ENCODE results near the gene PPP1R9B.
A peak's percentile ranks its signal among the peaks of the same experiment; 100 is the strongest.

The PPP1R9B gene

DNA sequence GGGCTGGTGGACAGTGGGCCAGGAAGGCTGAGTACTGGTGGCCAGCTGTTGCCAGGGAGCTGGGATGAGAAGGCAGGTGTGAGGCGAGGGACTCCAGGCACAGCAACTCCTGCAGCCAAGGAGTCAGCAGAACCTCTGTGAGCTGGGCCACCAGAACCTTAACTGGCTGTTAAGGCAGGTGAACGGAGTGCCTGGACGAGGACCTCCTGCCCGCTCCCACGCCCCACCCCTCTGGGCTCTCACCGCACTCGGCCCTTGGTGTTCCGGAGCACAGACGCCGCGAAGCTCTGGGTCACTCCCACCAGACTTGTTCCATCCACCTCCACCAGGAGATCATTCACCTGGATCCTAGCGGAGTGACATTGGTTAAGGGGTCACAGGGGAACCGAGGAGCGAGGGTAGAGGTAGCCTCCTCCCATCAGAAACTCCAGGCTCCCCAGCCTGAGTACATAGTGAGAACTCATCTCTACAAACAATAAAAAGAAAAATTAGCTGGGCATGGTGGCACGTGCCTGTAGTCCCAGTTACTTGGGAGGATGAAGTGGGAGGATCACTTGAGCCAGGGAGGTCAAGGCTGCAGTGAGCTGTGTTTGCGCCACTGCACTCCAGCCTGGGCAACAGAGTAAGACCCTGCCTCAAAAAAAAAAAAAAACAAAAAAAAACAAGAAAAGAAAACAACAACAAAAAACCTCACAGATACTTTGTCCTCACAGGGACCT, 9.3 kb downstream of the PPP1R9B start:
- no peak for DNase-seq

DNA sequence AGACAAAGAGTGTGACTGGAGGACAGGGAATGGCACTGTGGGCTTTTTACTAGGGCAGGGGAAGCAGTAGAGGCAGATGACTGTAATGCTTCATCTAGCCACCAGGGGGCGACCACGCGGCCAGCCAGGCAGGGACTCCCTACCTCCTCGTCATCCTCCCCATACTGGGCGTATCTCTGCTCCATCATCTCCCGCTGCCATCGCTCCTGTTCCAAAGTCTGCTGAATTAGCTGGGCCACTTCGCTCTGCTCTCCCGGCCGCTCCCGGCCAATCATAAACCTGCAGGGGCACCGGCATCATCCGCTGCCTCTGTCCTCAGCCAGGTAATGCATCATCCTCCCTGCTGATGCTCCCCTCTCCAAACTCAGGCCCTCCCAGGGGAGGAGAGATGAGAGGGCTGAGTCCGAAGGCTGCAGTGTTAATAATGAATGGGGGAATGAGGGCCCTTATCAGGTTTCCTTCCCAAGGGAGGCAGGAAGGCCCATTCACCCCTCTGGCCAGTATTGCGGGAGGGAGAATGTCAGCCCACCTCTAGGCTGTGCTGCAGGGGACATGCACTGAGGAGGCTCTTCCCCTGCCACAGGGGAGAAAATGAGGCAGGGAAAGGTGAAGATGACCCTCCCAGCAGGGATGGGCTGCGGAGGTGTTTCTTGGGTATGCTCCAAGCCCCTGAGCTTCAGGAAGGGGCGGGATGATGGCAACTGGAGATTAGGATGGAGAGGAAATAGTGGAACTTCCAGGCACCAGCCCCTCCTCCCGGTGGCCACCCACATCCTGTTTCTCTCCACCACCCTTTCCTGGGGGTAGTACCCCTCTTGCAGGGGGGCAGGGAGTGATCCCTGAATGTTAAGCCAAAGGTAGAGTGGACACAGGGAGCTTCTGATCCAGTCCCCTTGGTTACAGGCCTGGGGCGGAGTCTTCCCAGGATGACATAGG, 10.3 kb downstream of the PPP1R9B start:
- DNase-seq: peak; percentile 62 to 86 (median 72)

DNA sequence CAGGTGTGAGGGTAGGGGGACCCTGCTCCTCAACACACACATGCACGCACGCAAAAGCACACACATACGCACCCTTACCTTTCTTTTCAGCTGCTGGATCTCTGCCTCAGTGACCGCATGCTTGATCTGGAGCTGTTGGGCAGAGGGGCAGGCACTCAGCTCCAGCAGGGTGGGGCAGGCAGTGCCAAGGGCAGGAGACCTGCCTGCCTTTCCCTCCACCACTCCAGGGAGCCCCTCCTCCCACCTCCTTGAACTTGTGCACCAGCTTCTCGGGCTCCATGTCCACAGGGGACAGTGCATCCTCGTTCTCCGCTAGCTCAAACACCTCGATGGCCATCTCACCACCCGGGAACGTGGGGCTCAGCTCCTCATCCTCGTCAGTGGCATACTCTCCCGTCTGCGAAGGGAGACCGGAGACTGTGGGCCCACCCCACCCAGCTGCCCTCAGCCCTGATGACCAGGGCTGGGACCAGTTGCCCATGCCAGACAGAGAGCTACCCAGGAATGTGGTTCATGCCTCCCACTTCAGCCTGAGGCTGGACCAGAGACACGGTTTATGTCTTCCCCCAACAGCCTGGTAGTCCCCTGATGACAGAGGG, 11.2 kb downstream of the PPP1R9B start:
- no peak for DNase-seq

DNA sequence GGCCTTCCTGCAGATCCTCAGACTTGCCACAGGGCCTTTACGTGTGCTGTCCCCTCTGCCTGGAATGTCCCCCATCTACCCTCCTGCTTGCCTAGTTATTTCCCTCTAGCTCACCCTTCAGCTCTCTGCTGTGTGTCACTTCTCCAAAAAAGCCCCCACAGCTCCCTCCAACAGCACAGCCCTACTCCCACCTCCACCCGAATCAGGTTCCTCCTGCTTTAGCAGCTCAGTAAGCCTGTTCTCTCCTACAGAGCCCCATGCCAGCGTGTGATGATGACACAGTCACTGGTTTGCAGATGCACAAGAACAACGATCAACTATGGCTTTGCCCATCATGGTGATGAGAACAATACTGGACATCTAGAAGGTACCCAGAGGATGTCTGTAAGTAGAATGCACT, 13.4 kb downstream of the PPP1R9B start:
- no peak for DNase-seq

DNA sequence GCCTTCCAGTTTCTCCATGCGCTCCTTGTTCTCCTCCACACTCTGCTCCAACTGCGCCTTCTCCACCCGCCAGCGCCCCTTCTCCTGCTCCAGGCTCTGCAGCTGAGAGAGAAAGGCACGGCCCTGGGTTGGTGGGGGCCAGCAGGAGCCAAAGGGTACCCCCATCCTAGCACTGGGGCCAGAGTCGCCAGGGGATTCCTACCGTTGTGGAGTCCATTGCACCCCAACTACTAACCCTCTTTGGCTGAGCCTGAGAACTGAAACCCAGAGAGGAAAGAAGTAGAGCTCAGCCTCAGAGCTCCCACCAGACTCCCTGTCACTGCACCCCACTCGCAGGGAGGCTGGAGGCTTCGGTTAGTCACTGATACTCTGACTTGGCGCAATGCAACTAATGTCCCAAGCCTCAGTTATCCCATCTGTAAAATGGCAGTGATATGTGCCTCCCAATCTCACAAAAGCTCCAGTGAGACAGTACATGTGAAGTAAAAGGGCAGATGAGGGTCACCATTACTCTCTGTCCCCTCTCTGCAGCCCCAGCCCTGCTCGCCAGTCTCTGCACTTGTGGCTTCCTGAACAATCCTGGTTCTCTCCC, 14.3 kb downstream of the PPP1R9B start:
- no peak for DNase-seq

DNA sequence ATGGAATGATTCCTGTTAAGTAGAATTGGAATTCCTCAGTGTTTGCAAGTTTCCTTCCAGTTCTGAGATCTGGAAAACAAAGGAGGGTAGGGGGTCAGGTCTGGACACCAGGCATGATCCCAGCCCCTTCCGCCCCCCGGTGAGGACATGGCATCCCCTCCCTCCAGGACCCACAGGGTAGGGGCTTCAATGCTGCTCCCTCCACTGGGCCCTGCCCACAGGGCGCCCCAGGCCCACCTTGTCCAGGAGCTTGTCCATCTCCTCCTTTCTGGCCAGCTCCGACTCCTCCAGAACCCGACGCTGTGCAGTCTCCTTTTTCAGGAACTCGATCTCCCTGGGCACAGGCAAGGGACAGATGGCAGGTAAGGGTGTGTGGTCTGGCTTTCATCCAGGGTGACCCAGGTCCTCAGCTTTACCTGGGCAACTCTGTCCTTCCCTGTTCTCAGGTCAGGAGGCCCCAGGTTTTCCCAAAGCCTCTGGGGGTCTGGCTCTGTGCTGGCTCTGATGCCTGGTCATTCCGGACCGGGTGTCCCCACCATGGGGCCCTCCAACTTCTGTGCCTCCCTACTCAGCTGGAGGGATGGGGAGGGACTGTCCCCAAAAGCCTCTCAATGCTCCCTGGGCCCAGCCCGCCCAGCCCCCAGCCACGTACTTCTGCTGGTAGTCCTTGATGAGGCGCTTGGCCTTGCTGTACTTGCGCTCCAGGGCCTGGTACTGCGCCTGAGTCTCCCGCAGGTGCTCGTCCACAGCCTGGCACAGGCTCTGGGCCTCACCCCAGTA, 15.0 kb downstream of the PPP1R9B start:
- no peak for DNase-seq

DNA sequence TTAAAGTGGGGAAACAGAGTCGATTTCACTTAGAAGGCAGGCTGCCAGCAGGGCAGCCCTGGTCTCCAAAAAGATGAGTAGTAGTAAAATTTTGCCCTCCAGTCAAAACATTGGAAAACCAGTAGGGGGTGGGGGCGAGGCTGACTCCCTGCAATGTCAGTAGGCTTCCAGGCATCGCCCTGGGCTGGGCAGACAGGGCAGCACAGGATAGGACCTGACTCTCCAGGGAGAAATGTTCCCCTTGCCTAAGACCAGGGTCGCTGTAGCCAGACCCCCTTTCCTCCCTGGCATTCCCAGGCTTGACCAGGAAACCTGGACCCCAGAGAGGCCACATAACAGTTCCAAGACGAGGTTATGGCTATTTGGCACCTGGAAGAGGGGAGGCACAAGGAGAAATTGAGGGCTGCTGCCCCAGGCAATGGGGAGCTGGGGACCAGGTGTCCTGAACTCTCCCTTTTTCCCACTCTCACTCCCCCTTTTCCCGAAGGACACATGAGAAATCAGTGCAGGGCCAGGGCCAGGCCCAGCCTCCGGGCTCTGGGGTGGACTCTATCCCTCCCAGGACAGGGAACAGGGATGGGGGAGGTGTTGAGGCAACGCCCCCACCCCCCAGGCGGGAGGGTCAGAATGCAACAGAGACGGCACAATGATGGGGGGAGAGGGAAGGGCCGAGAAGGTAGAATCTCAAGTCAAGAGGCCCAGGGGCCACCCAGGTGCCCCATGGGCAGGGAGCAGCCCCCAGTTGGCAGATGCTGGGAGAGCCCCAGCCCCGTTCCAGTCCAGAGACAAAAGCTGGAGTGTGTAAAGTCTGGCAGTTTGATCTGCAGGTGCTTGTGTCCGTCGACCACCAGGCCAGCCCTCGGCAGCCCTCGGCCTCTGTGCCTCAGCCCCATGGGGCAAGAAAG, 16.0 kb downstream of the PPP1R9B start:
- no peak for DNase-seq

DNA sequence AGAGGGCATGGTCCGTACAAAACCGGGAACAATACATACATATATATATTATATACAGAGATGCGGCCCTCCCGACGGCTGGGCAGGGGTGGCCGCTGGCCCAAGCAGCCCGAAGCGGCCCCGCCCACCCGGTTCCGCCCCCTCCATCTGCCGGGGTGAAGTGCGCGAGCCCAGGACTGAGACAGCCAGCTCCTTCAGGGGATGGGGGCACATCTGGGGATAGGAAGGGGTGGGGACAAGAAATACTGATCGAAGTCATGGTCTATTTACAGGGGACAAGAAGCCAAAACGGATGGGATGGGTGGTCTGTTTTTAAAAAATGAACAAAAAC, 16.7 kb downstream of the PPP1R9B start:
- DNase-seq: no peak

DNA sequence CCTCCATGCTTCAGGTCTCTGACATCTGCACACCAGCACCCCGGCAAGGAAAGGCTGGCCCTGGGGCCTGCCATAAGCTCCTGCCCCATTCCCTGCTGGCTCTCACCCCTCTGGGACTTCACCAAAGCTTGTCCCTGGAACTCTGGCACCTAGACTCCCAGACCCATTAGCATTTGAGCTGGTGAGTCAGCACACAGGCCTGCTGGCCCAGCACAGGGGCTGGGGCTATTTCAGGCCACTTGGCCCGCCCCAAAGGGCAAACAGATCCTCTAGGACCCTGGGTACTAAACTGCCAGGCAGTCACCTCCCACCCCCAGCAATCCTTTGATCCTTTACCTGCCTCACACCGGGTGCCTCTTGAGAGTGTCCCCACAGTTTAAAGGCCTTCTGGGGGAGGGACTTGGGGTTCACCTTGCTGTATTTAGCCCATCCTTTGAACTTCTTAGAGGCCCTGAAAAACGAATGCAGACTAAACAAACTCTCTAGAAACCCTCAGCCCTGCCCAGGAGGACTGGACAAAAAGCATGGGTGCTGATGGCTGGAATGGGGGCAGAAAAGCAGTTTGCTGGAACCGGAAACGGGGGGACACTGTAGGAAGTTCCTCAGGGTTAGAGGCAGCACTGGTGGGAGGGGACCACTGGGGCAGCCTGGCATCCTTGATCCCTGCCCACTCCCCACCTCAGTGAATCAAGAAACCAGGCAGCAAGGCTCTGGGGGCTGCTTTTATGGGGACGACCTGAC, 17.3 kb downstream of the PPP1R9B start:
- no peak for DNase-seq

DNA sequence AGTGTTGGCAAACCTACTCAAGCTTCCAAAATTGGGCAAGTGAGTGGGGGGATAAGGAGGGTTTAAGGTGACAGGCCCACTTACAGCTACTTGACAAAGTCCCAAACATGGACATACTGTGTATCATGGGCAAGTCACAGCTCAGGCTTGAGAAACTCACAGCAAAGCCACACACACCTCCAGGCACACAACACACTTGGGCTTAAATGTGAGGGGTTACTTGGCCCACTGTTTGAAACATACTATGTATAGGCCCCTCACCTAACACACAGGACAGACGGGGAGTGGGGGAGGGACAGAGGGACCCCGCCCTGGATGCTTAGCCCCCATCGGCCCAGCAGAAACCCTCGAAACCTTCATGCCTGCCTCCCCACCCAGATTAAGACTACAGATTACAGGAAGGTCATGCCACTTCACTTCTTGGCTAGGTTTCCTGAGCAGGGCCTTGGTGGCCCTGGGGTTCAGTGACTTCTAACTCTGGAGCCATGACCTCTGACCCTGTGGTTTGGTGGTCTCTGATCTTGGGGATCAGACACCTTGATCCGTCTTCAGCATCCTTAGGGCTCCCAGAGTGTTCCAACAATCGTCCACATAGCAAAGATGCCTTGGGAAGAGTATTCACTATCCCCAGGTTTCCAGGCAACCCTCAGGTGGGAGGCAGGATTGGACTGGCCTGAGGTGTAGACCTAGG, 18.2 kb downstream of the PPP1R9B start:
- DNase-seq: no peak

DNA sequence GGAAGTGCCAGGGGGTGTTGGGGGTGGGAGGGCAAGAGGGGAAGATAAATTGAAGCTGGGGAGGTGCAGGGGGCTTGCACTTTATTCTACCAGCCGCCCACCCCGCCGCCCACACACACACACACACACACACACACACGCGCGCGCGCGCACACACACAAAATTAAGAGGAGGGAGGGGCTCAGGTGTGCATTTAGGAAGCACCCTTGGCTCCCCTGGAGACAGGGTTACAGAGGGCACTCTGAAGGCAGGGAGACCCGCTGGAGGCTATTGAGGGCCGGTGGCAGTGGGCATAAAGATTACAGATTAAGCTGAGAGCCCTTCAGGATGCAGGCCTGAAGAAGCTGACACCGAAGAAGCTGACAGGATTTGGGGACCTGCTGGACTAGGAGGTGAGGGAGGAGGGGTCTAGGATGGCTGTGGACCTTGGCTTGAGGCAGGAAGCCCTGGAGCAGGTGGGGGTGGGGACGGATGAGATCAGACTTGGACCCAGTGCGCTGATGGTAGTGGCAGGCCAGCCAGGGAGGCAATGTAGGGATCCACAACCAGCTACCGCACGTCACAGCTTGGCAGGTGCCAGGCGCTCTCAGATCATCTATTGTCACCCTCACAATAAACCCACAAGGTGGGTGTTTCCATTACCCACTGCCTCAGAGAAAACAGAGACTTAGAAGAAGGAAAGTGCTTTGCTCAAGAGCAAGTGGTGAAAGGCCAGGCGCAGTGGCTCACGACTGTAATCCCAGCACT, 19.7 kb downstream of the PPP1R9B start:
- peak in 2 of 6 experiments; percentile 9 to 12 for DNase-seq

DNA sequence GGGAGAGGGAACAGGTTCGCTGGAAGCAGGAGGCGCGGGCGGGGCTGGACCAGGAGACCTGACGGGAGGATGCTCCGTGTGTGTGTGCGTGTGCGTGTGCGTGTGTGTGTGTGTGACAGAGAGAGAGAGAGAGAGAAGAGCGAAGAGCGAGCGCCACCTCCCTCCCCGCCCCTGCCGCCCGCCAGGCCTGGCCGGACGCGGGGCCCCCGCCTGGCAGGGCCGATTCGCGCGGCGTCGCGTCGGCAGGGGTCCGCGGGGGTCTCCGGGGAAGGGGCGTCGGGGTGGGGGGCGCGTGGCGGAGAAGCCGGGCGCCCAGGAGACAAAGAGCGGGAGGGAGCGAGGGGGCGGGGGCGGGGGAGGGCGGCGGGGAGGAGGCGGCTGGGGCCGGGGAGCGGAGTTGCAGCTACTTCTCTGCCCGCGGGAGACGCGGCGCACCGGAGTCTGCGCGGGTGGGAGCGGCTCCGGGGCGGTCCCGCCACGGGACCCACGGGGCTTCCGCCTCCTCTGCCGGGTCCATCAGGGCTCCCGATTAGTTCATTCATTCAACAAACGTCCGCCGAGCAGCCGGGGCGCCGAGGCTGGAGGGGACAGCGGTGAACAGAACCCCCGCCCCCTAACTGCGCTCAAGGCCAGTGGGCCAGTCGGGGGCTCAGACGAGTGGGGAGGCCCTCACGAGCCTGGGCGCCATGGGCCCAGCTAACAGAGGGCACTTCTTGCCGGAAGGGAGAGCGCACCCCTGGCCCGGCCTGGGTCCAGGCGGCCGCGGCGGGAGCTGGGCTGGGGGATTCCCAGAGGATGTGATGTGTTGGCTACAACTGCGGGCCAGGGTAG, 20.5 kb downstream of the PPP1R9B start, which contains the start of gene SAMD14:
Gene SAMD14, minus strand, starts transcription at position 433 of the 831 bp plus-strand sequence. CDS start 5,201 bp downstream, outside the sequence.
- DNase-seq: peak; percentile 22 to 57 (median 42)

DNA sequence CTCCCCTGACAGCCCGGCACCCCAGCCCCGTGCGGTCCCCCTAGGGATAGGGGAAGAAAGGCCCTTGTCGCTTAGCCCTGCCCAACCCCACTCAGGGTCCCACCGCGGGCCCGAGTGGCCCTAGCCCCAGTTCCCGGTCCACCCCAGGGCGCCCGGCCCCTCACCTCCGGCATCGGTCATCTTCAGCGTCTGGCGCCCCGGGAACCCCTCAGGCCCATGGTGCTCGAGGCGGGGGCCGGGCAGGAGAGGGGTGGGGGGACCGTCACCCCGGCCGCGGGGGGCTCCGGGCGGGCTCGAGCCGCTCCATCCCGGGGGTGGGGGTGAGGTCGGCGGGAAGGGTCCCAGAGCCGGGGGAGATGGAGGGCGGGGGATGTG, 21.1 kb downstream of the PPP1R9B start:
- DNase-seq: peak in 2 of 6 experiments; percentile 31 to 34

DNA sequence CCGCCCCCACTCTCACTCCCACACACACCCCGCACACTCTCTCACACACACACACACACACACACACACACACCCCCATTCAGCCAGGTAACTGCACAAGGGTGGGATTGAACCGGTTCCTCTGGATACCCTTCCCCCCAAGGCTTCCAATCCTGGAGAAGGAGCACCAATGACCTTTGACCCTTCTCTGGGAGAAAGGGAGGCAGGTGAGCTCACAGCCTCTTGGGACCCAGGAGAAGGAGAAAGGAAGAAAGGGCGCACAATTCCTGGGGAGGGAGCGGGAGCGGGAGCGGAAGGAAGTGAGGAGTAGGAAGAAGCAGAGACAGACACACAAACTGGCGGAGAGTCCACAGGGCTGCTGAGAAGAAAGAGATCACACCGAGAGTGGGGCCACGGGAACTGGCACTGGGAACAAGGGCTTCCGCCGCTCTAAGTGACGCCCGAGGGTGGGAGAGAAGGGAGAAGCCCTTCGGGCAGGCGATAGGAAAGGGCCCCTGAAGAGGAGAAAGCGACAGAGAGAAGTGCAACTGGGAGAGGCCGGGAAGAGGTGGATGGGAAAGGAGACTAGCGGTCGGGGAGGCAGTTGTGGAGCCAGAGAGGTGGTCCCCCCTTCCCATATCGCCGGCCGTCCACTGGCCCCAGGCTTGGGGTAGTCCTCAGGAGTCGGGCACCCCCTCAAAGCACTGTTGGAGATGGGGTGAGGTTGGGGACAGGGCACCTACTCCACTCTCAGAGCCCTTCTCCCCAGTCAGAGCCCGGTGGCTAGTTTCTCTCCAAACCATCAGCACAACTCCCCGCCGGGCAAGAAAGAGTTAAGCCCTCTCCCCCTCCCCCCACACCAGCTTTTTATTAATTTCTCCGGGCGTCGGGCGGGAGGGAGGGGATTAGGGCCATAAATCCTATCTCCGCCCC, 21.8 kb downstream of the PPP1R9B start:
- peak in 2 of 6 experiments; percentile 10 to 12 for DNase-seq

DNA sequence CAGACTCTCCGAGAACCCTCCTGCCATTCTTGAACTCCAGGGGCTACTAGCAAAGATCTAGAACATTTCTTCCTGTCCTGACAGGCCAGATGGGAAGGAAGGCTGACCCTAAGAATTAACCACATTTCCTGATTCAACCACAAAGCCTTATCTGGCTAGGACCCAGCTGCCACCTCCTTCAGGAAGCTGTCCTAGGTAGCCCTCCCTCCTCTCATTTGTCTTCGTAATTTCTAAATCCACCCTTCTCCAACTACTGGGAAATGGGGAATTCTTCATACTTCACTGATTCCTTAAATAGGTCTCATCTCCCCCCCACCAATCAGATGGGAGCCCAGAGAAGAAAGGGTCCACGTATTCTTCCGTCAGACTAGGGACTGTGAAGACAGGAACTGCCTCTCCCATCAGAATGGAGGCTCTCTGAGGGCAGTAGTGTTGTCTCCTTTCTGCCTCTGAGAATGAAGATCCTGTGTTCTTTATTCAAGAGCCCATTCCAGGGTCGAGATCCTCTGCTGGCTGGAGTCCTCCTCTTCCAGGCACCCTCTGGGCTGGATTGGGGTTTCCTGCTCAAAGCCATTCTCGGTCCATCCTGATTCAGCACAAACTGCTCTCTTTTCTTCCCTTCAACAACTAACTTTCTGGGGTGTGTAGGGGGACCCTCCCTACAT, 22.6 kb downstream of the PPP1R9B start:
- no peak for DNase-seq

DNA sequence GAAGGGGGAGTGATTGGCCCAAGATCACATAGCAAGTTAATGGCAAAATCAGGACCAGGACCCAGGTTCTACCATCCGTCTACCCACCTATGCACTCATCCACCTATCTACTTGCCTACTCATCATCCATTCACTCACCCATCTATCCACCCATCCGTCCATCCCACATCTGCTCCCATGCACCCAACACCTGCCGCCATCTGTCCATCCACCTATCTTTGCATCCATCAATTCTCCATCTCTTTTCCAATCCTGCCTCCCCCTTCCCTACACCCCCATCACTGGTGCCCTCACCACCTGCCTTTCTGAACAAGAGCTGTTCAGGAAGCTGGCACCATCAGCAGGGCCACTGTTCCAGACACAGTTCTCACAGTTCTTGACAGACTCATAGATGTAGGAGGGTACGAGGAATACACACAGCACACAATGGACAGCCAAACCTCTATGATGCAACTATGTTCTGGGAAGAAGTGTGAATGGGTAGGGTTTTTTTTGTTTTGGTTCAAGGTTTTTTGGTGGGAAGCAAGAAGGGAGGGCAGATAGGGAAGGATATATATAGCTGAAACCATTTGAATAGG, 25.0 kb downstream of the PPP1R9B start:
- DNase-seq: no peak

Measured in stimulated activated naive CD4-positive, alpha-beta T cell (primary cell).